GM12801 (cell line): ENCODE data around the gene RAC3.

Experiments used
- CTCF ChIP-seq: IDR thresholded peaks from one replicate; pipeline ENCODE4 v1.5.1; 2011; ENCODE audit warnings: control low read depth; ENCODE audit not compliant: insufficient read length; ENCODE audit errors: extremely low read depth

Gene RAC3

GRCh38 chr17:81996232-81996756 lies 35.2 kb upstream of the RAC3 start:
- no peak for TF ChIP-seq CTCF

GRCh38 chr17:81996757-81997441 lies 34.6 kb upstream of the RAC3 start:
- no peak for TF ChIP-seq CTCF

GRCh38 chr17:81998212-81998611 lies 33.3 kb upstream of the RAC3 start:
- TF ChIP-seq CTCF: no peak

- no peak for TF ChIP-seq CTCF
Measured at GRCh38 chr17:81998691-81999438, 32.6 kb upstream of the RAC3 start.

GRCh38 chr17:81999587-81999975 lies 31.9 kb upstream of the RAC3 start:
- no peak for TF ChIP-seq CTCF

GRCh38 chr17:81999976-82000802 lies 31.3 kb upstream of the RAC3 start:
- TF ChIP-seq CTCF: no peak
